BLaER1 (cell line): Measurements from ENCODE around the gene CELF2.

Experiments
- H3K27ac ChIP-seq: shearing (Covaris generic); formaldehyde crosslinking; 2 replicates; pipeline ENCODE4 v1.8.1; 2022
- H3K27me3 ChIP-seq: shearing (Covaris generic); formaldehyde crosslinking; 2 replicates; pipeline ENCODE4 v1.8.1; 2022
- H3K36me3 ChIP-seq: shearing (Covaris generic); formaldehyde crosslinking; 2 replicates; pipeline ENCODE4 v1.8.1; 2022
- H3K4me1 ChIP-seq: shearing (Covaris generic); formaldehyde crosslinking; 2 replicates; pipeline ENCODE4 v1.8.1; 2022
- H3K4me2 ChIP-seq: shearing (Covaris generic); formaldehyde crosslinking; 2 replicates; pipeline ENCODE4 v1.8.1; 2022
- H3K4me3 ChIP-seq: shearing (Covaris generic); formaldehyde crosslinking; 2 replicates; pipeline ENCODE4 v1.8.1; 2022
- H3K9ac ChIP-seq: shearing (Covaris generic); formaldehyde crosslinking; 2 replicates; pipeline ENCODE4 v1.8.1; 2022
- H3K9me3 ChIP-seq: shearing (Covaris generic); formaldehyde crosslinking; 2 replicates; pipeline ENCODE4 v1.8.1; 2022
- H4K20me1 ChIP-seq: shearing (Covaris generic); formaldehyde crosslinking; 2 replicates; pipeline ENCODE4 v1.8.1; 2022
- Cebpa-rat ChIP-seq: shearing (Covaris generic); IDR thresholded peaks from 2 replicates; pipeline ENCODE4 v1.8.1; 2022

Gene CELF2

DNA sequence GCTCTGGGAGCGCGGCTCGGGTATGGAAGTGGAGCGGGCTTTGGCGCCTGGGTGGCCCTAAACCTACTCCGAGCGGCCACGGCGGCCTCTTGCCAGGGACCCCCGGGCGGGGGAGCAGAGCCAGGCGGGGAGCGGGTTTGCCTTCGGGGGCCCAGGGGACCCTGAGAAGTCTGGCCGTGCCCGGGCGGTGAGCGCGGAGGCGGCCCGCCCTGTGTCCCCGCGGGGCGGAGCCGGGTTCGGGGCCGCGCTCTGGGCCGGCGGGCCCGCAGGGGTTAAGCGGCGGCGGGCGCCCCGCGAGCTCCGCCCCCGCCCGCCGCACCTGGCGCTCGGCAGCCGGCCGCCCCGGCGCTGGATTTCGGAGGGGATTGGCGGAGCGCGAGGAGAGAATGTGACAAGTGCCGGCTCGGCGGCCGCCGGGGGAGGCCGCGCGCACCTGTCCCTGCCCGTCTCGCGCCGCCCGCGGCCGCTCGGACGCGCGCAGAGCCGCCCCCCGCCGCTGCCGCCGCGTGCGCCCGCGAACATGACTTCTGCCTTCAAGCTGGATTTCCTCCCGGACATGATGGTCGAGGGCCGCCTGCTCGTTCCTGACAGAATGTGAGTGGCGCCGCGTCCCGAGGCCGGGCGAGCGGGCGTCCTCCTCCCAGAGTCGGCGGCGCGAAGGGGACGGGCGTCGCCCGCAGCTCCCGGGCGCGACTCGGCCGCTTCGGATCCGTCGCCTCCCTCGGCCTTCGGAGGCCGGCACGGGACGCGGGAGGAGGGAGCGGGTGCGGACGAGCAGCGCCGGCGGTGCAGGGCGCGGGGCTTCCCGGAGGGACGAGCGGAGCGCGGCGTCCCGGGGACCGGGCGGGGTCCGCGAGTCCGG is at the start of gene CELF2:
Gene CELF2 (plus strand): TSS at position 303 of the 862 bp plus-strand sequence. CDS start 218 bp downstream, at position 521.
- no peak for TF ChIP-seq Cebpa-rat
- H3K4me2 ChIP-seq: peak within 1 kb of the TSS; percentile 83
- peaks cover 29% of the 10 kb centered on the region for H3K4me1 ChIP-seq
- 0 out of 2 replicates have a peak within 1 kb of the TSS, but pooled peaks have one; percentile 21 for H3K27ac ChIP-seq
- peak within 1 kb of the TSS; percentile 75 for H3K4me3 ChIP-seq
- H3K27me3 ChIP-seq: peaks cover 44% of the 10 kb centered on the region
- H3K9ac ChIP-seq: peak within 1 kb of the TSS; percentile 70
- no peaks in the 10 kb centered on the region for H3K36me3 ChIP-seq
- 0 out of 2 replicates have a peak, but pooled peaks cover 14% of the 10 kb centered on the region for H4K20me1 ChIP-seq
- no peaks in the 10 kb centered on the region for H3K9me3 ChIP-seq

DNA sequence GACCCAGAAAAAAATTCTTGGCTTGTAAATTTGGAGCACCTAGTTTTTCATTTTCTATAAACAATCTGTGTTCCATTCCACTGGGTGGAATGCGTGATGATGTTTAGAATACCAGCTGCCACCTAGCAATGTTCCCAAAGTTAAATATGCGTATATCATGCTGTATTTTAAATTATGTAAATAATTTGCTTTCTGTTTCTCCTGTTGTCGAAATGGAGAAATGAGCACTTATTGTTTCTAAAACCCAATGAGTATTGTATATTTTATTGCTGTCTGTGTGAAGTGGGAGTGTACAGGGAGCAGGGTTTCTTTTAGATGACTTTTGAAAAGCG is 49.4 kb upstream of the CELF2 start:
- no peak overlapping the region for H3K4me3 ChIP-seq
- no peak for TF ChIP-seq Cebpa-rat

DNA sequence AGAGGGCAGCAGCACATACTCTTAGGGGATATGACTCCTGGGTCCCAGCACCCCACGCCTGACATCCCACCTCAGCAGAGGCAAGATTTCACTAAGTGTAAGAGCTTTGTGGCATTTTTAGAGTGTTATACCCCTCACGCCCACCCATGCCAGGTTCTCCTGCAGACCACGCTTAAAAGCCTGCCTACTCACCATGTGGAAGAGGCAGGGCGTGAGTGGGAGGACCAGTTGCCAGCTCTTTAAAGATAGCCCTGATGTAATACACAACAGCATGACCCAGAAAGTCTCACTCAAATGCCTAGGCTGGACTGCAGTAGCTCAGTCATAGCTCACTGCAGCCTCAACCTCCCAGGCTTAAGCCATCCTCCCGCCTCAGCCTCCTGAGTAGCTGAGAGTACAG is 44.4 kb upstream of the CELF2 start:
- Histone ChIP-seq H3K4me1 (no peaks in the 10 kb centered on the region), H3K9ac (no peak overlapping the region), H3K9me3 (no peaks in the 10 kb centered on the region), H3K4me3 (no peak overlapping the region), H3K36me3 (no peaks in the 10 kb centered on the region), H3K27ac (no peak overlapping the region), H3K27me3 (no peaks in the 10 kb centered on the region; the same call in 1 of the 2 replicates), H4K20me1 (no peaks in the 10 kb centered on the region), H3K4me2 (no peak overlapping the region)
- no peak for TF ChIP-seq Cebpa-rat

More for the DNA sequence above, 49.4 kb upstream of the CELF2 start:
- Histone ChIP-seq H3K9ac (no peak overlapping the region), H3K4me1 (no peaks in the 10 kb centered on the region), H3K36me3 (no peaks in the 10 kb centered on the region), H3K27ac (no peak overlapping the region), H3K9me3 (no peaks in the 10 kb centered on the region), H3K27me3 (no peaks in the 10 kb centered on the region), H3K4me2 (no peak overlapping the region), H4K20me1 (no peaks in the 10 kb centered on the region)

DNA sequence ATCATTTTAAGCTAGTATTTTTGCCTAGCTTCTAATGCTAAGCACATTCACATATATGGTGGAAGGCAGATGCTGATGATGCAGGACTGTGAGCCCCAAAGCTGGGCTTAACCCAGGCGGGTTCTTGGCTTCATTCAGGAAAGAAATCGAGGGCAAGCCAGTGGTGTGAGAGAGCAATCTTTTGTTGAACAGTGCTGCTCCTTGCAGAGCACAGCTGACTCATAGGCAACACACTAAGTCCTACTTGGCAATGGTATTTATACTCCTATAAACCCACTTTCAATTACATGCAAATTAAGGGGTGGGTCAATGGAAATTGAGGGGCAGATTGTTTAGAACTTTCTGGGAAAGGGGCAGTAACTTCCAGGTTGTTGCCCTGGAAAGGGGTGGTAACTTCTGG is 42.0 kb upstream of the CELF2 start:
- H3K9ac ChIP-seq: no peak overlapping the region
- no peaks in the 10 kb centered on the region for H3K9me3 ChIP-seq
- TF ChIP-seq Cebpa-rat: no peak
- H3K4me2 ChIP-seq: no peak overlapping the region
- no peaks in the 10 kb centered on the region; the same call in 1 of the 2 replicates for H3K27me3 ChIP-seq
- H3K36me3 ChIP-seq: no peaks in the 10 kb centered on the region
- no peaks in the 10 kb centered on the region for H3K4me1 ChIP-seq
- H3K27ac ChIP-seq: no peak overlapping the region
- no peak overlapping the region for H3K4me3 ChIP-seq
- H4K20me1 ChIP-seq: no peaks in the 10 kb centered on the region

DNA sequence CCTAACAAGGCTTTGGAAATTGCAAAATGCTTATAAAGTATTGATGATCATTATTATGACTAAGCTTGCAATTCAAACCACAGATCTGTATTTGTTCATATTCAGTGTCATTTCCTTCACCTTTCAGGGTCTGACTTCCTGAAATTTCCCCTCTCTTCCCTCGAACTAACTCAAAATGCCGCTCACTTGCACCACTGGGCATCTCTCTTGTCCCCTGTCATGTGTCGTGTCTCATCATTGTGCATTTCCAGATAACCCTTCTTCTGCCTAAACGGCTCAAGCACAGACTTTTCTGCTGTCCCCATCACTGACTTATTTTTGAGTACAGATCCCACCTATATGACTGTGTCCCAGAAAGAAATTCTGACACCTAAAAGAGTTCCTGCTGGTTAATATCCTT is 41.0 kb upstream of the CELF2 start:
- Histone ChIP-seq H3K4me1 (no peaks in the 10 kb centered on the region), H3K27ac (no peak overlapping the region), H3K27me3 (no peaks in the 10 kb centered on the region; the same call in 1 of the 2 replicates), H3K4me2 (no peak overlapping the region), H3K4me3 (no peak overlapping the region), H3K36me3 (no peaks in the 10 kb centered on the region), H3K9me3 (no peaks in the 10 kb centered on the region), H4K20me1 (no peaks in the 10 kb centered on the region), H3K9ac (no peak overlapping the region)
- no peak for TF ChIP-seq Cebpa-rat

DNA sequence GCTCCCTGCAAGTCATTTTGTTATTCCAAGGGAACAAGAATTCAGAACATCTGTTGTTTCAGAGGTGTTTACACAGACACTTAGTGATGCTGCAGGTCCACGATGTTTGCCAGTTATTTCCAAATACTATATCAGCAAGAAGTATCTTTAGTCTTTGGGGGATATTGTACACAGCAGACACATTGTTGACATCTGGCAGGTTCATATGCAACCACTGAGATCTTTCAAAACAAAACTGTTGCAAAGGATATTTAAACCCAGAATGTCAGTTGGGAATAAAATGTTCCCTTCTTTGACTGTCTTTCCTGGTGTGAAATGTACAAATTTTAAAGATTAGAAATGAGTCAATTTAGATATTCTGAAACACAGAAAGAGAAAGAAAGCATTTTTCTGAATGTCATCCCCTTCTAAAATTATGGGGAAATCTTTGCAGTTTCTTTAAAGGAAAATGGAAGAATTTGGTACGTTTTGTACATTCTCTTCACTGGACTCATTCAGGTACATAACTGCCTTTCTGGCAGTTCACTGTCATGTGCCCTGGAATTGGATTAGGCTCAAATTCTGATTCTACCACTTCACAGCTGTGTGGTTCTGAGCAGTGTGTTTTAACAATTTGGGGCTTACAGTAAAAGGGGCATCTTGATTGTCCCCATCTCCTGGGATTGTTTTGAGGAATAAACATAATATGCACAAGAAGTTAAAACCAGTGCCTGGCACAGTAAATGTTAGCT is 40.3 kb upstream of the CELF2 start:
- H3K27me3 ChIP-seq: no peaks in the 10 kb centered on the region; the same call in 1 of the 2 replicates
- H3K27ac ChIP-seq: no peak overlapping the region
- H3K36me3 ChIP-seq: no peaks in the 10 kb centered on the region
- no peak overlapping the region for H3K9ac ChIP-seq
- no peak overlapping the region for H3K4me3 ChIP-seq
- no peaks in the 10 kb centered on the region for H3K4me1 ChIP-seq
- H3K4me2 ChIP-seq: no peak overlapping the region
- no peak for TF ChIP-seq Cebpa-rat
- no peaks in the 10 kb centered on the region for H3K9me3 ChIP-seq
- no peaks in the 10 kb centered on the region for H4K20me1 ChIP-seq

DNA sequence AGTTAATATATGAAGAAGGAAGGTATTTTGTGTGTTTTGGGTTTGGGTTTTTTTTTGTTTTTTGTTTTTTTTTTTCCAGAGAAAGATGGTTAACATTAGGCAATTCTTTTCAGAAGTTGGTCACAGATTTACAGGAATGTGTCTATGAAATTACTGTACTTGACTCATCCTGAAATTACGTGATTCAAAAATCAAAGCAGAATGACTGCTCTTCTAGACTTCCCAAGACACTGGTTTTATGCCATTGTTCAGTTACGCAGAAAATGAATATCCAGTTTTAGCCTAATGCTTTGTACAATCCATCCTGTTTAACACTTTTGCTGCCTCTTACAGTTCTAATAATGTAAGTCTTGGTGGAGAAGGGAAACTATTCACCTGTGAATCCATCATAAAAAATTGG is 39.7 kb upstream of the CELF2 start:
- Histone ChIP-seq H4K20me1 (no peaks in the 10 kb centered on the region), H3K36me3 (no peaks in the 10 kb centered on the region), H3K4me2 (no peak overlapping the region), H3K9me3 (no peaks in the 10 kb centered on the region), H3K4me1 (no peaks in the 10 kb centered on the region), H3K9ac (no peak overlapping the region), H3K4me3 (no peak overlapping the region), H3K27ac (no peak overlapping the region), H3K27me3 (no peaks in the 10 kb centered on the region; the same call in 1 of the 2 replicates)
- TF ChIP-seq Cebpa-rat: no peak

DNA sequence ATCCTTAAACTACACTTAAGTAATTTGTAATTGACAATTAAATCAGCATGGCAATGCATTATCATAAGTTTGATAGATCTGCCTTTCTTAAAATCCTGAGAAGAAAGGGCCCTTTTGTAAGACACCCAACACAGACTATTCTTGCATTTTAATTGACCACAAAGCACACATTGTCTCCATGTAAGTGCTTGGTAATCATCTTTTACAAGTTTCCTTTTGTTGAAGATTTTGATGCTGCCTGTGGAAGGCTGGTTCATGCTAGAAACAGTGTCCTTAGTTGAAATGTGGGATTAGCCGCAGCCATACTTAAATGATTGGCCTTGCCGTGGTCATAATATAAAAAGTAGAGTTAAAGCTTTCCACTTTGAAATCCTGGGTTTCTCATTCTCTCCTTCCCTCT is 32.3 kb upstream of the CELF2 start:
- no peak for TF ChIP-seq Cebpa-rat
- H3K4me2 ChIP-seq: no peak overlapping the region

DNA sequence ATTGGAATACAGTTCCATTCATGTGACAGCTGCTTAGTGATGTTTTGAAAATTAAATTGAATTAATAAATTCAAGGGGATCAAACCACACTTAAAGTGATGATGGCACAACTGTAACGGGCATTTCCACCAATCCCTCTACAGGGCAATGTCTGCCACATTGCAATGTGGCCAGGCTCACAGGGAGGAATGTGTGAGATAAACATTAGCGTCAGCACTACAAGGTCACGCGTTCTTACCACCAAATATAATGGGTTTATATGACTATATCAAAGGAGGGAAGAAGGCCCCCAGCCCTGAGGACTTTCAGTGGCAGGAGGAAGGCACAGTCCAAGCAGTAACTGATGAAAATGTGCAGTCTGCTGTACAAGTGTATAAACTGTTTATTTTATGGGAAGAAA is 31.1 kb upstream of the CELF2 start:
- Histone ChIP-seq H4K20me1 (no peaks in the 10 kb centered on the region), H3K4me3 (no peak overlapping the region), H3K9ac (no peak overlapping the region), H3K4me2 (no peak overlapping the region), H3K27ac (no peak overlapping the region), H3K9me3 (no peaks in the 10 kb centered on the region), H3K4me1 (no peaks in the 10 kb centered on the region), H3K36me3 (no peaks in the 10 kb centered on the region), H3K27me3 (no peaks in the 10 kb centered on the region)
- TF ChIP-seq Cebpa-rat: no peak

More for the DNA sequence above, 32.3 kb upstream of the CELF2 start:
- no peaks in the 10 kb centered on the region for H3K36me3 ChIP-seq
- no peaks in the 10 kb centered on the region for H4K20me1 ChIP-seq
- no peak overlapping the region for H3K9ac ChIP-seq
- H3K27me3 ChIP-seq: no peaks in the 10 kb centered on the region
- no peaks in the 10 kb centered on the region for H3K4me1 ChIP-seq
- H3K4me3 ChIP-seq: no peak overlapping the region
- H3K27ac ChIP-seq: no peak overlapping the region
- H3K9me3 ChIP-seq: no peaks in the 10 kb centered on the region

DNA sequence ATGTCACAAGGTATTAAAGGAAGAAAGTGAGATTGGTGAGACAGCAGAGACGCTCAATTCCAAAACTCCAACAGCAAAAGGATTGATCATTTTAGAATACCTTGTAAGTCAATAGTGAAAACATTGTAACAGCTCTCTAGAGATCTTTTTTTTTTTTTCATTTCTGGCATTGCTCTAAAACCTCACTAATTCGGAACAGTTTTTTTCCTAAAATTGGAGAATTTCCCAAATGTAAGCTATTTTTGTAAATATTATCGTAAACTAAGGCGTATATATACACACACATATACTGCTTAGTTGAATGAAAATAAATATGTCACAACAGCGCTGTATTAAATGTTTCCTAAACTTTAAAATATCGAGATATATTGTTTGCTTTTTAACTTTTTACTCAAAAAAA is 30.6 kb upstream of the CELF2 start:
- Histone ChIP-seq H3K9me3 (no peaks in the 10 kb centered on the region), H3K4me2 (no peak overlapping the region), H3K36me3 (no peaks in the 10 kb centered on the region), H3K4me1 (no peaks in the 10 kb centered on the region), H3K4me3 (no peak overlapping the region), H3K9ac (no peak overlapping the region), H4K20me1 (no peaks in the 10 kb centered on the region), H3K27ac (no peak overlapping the region), H3K27me3 (no peaks in the 10 kb centered on the region)
- no peak for TF ChIP-seq Cebpa-rat
